GM21717 (cell line): ENCODE measurements around the gene BCL6.

Source experiments
- ATAC-seq: cut with Tn5 transposase; IDR thresholded peaks from one replicate; pipeline ENCODE4 v1.9.1; 2021; ENCODE audit warnings: mild to moderate bottlenecking, moderate library complexity; ENCODE audit not compliant: unreplicated experiment

Gene BCL6

DNA sequence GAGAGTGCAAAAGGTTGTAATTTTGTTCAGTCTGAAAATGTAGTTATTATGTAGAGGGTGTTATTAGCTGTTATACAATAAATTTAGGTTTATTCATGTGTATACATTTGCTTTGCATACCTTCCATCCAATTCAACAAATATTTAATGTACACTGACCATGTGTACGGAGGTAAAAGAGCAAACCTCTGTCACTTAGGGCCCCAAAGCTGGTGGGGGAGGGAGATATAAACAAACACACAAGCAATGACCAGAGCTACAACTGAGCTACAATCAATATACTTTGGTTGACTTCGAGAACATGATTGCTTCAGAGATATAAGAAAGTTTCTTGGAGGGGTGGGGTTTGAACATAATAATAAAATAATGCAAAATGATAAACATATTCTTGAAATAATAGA lies 17.5 kb upstream of the BCL6 start:
- no peak for ATAC-seq

GRCh38 chr3:187759601-187760000 lies 14.3 kb upstream of the BCL6 start:
- ATAC-seq = no peak

DNA sequence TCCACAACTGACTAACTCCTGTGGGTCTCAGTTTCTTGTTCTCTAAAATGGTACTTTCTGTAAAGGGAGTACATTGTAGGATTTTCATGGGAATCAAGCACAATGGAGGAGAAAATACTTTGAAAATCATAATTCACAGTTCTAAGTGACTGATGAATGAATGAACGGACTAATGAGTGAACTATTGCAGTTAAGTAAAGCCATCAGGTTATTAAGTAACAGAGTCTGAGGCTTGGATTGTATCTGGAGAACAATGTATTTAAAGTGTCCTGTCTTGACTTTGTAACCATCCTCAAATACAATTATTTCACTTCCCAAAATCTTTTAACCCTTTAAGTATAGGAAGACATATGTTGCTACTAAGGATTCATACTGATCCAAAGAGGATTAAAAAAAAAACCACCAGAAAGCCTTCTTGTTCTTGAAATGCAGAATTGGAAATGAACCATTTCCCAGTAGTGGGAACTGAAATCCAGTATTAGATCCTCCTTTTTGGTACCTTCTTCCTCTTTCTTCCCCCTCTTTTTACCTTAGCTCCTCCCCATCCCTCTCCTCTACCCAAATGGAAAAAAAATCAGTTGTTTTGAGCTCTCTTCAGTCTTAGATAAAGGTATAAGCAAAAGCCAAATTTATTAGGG lies 13.2 kb upstream of the BCL6 start:
- no peak for ATAC-seq

DNA sequence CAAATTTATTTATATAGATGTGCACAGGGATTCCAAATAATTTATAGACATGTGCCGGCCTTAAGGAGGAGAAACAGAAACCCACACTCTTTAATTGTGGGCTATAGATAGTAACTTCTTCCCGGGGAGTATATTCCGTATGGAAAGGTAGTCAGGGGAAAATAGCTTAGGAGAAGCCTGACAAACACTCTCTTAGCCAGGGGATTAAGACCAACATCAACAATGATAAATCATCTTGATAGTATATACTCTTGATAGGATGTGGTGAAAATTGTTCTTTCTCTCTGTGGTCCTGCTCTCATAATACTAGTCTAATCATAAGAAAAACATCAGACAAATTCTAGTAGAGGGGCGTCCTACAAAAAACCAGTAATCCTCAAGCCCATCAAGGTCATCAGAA lies 8.2 kb upstream of the BCL6 start:
- ATAC-seq = no peak

GRCh38 chr3:187750513-187751123 lies 5.3 kb upstream of the BCL6 start:
- no peak for ATAC-seq

DNA sequence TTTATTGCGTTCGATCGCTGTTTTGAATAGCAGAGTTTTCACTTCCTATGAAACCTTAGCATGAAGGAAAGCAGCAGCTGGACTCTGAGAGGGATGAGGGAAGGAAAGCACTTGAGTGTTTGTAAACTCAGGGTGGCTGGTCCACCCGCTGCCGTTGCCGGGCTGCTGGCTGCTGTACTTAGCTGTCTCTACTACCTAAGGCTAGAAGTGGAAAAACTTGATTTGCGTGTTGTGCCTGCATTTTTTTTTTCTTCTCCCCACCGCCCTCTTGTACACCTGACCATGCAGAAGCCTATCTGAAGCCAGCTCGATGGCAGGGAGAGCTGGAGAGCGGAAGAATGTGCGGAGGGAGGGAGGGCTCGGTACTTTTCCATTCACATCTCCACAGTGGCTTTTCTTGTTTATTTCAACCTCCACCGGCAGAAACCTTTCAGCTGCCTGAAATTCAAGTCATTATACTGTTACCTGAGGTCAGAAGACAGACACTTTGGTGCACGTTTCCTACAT lies 4.8 kb upstream of the BCL6 start:
- no peak for ATAC-seq

GRCh38 chr3:187748050-187748481 lies 2.8 kb upstream of the BCL6 start:
- peak; percentile 38 for ATAC-seq

GRCh38 chr3:187747506-187747905 lies 2.2 kb upstream of the BCL6 start:
- no peak for ATAC-seq

DNA sequence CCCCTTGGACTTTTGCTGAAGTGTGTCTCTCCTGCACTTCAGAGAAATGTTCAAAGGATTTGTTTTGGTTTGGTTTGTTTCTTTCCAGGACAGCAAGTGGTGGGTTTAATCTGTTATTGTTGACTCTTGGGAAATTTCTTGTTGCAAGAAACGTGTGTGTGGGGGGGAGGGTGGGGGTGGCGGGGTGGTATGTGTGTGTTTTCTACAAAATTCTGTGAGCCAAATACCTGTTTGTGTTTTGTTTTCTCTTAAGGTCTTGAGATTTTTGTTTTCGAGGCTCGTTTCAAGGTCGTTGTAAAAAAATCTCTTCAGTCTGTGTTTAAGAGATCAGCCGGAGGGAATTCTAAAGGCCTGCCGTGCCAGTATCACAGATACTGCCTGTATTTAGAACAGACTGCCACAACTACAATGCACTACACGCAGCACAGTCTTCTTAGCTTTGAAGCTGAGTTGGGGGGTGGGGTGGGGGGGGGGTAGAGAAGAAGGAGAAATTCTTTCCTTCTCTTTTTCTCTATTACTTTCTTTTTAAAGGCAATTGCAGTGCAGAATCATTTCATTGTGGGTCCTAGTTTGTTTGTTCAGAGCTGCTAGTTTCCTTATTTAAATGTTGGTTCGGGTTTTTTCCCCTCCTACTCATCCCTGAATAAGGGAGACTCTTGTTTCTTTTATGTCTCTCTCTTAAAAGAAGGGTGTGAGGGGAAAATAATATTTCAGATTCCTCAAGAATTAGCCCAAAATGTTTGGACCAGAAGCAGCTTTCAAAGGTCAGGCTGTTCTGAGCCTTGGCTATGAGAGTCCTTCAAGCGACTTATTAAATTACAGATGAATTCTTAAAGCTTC lies 1.4 kb upstream of the BCL6 start:
- ATAC-seq = no peak

GRCh38 chr3:187746059-187746441 lies 782 bp upstream of the BCL6 start:
- ATAC-seq = no peak

DNA sequence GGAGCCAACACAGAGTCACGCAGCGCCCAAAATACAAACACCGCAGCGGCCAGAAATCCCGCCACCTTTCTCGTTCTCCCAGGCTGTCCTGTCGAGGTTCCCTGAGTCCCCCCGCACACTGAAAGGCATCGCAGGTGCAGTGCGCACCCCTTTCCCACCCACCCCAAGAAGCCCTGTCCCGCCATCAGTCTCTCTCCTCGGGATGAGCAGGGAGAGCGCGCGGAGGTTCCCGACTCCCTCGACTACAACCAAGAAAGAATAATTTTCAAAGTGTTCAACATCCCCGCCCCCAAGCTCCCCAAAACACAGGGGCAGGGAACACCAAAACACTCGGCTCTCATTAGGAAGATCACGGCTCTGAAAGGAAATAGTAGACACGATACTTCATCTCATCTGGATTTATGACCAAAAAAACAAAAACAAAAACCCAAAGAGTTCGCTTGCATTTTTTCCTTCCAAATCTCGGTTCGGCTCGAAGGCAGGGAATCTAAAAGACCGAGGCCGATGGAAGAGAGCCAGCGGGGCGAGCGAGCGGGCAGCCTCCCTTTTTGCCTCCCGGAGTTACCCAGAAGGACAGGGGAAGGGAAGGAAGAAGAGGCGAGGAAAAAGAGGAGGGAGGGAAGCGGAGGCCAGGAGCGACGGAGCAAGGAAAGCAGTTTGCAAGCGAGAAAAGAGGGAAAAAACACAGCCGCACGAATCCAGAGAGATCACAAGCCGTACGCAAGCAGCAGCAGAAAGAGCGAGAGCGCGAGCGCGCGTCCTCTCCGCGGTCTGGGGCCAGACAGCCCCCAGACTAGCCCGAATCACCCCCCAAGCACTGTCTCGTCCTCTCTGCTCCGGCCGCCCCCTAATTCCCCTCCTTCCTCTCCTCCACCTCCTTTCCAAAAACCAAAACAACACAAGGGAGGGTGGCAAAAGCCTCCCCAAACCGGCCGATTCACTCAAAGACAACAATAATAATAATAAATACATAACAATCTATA lies 808 bp downstream of the BCL6 start:
- ATAC-seq = no peak

DNA sequence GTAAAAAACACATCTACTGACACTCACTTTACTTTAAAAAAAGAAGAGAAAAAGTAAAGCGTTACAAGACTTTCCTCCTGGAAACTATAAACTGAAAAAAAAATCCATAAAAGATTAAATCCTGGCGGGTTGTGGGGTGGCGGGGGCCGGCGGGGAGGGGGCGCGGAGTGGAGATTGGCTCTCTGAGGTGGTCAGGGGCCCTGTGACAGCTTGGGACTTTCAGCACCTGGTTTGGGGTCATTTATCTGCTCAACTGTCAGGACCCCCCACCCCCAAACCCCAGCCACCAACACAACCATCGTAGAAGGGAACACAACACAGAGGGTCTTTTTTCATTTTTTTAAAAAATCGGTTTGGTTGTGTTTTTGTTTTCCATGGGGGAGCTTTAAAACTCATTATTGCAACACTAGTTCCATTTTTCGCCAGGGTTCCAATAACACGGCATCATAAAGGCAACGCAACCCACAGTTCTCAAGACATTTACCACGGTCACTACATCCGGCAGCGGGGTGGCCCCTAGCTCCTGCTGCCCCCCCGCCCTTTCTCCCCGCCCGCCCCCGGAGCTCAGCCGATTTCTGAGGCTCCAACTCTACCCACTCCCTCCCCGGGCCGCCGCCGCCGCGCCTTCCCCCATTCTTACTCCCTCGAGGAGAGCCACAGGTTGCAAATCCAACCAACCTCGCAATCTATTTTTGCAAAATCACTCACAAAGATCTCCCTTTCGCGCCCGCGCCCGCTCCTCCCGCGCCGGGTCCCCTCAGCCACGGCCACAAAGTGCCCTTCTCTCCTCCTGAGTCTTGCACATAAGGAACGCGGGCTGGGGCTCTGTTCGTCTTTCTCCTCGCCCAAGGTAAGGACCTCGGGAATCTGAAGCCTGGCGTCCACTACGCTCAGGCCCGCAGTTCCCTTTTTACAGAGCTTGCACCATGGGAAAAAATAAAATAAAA lies 1.8 kb downstream of the BCL6 start:
- no peak for ATAC-seq

GRCh38 chr3:187742351-187743171 lies 2.7 kb downstream of the BCL6 start:
- ATAC-seq = no peak

DNA sequence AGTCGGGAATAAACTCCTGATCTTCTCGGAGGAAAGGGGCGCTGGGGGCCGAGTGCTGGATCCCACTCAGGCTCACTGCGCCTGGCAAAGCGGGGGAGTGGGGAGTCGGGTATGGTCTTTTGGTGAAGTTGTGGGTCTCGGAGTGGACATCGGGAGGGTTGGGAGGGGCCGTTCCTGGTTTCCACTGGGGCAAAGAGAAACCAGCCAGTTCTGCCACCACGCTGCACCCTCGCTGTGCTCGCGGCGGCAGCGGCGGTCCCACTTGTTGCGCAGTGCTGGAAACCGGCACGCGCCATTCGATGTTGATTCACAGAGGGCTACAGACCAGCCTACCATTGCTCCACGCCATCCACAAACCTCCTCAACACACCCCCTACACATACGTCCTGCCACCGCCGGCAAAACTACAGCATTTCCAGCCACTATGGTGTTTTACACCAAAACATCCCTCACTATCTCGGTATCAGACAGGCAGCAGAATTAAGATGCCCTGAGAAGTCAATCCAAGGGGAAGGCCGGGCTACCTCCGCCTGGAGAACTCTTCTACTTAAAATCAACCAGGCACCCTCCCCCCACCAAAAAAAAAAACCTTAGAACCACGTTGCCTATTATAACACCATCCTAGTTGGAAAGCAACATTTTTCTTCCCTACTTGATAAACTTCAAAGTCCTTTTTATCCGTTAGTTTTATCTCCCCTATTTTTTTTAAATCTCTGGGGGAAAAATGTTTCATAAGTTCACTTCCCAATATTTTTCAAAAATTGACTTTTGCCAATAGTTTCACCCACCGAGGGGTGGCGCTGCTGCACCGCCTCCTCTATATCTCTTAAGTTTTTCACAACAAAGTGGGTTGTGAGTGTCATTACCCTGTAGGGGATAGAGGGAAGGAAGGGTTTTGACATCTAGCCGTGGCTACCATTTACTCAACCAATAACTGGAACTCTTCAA lies 3.6 kb downstream of the BCL6 start:
- ATAC-seq = no peak

GRCh38 chr3:187740421-187741399 lies 4.6 kb downstream of the BCL6 start:
- ATAC-seq = no peak

- ATAC-seq = no peak
These were observed 5.5 kb downstream of the BCL6 start for GRCh38 chr3:187739561-187740332.
